OCI-LY3 (cell line): Measurements from ENCODE around the gene ACIN1.

Experiments used
- H2AFZ ChIP-seq: fragments of 200-600, 300-600 bp; shearing (Covaris generic); 2 replicates; pipeline ENCODE4 v1.6.0; 2014; ENCODE audit warnings: antibody characterized with exemption, low read depth, low read length
- H3K27ac ChIP-seq: fragments of 200-600, 300-600 bp; sonication (generic); 2 replicates; pipeline ENCODE4 v1.5.1; 2014; ENCODE audit warnings: mild to moderate bottlenecking, low read length, moderate library complexity, mixed read lengths
- H3K27me3 ChIP-seq: fragments of 200-600, 300-600 bp; sonication (generic); 2 replicates; pipeline ENCODE4 v1.6.1; 2014; ENCODE audit warnings: low read depth, low read length, mixed read lengths
- H3K36me3 ChIP-seq: fragments of 200-600, 300-600 bp; sonication (generic); replicated peaks from 2 replicates; pipeline ENCODE3; 2014; ENCODE audit warnings: low read depth, low read length, mixed read lengths
- H3K4me1 ChIP-seq: fragments of 300-600, 200-600 bp; sonication (generic); 2 replicates; pipeline ENCODE4 v1.6.1; 2014; ENCODE audit warnings: low read length, mixed read lengths
- H3K4me2 ChIP-seq: fragments of 200-600, 300-600 bp; sonication (generic); 2 replicates; pipeline ENCODE4 v1.6.1; 2014; ENCODE audit warnings: low read length, mixed read lengths
- H3K4me3 ChIP-seq: fragments of 300-600, 200-600 bp; sonication (generic); 2 replicates; pipeline ENCODE4 v1.5.1; 2014; ENCODE audit warnings: antibody characterized with exemption, mild to moderate bottlenecking, low read length, moderate library complexity
- H3K79me2 ChIP-seq: fragments of 300-600, 200-600 bp; shearing (Covaris generic); 2 replicates; pipeline ENCODE4 v1.6.1; 2014; ENCODE audit warnings: mild to moderate bottlenecking, low read length, mixed read lengths
- H3K9ac ChIP-seq: fragments of 300-600, 200-600 bp; shearing (Covaris generic); 2 replicates; pipeline ENCODE4 v1.6.0; 2014; ENCODE audit warnings: mild to moderate bottlenecking, low read length, moderate library complexity
- H3K9me3 ChIP-seq: fragments of 200-600, 300-600 bp; shearing (Covaris generic); 2 replicates; pipeline ENCODE4 v1.6.1; 2014; ENCODE audit warnings: low read length, mixed read lengths; ENCODE audit not compliant: insufficient read depth
- H4K20me1 ChIP-seq: fragments of 200-600, 300-600 bp; sonication (generic); 2 replicates; pipeline ENCODE4 v1.6.1; 2016; ENCODE audit warnings: low read length, mixed read lengths; ENCODE audit not compliant: insufficient read depth
- CTCF ChIP-seq: fragments of 200-600, 300-600 bp; sonication (generic); IDR thresholded peaks from 2 replicates; pipeline ENCODE4 v1.5.1; 2014; ENCODE audit warnings: antibody characterized with exemption, low read length, low read depth
- EZH2phosphoT487 ChIP-seq: fragments of 200-600 bp; shearing (Covaris generic); IDR thresholded peaks from 2 replicates; pipeline ENCODE4 v1.6.1; 2018; ENCODE audit warnings: antibody characterized with exemption, mixed run types, low read depth

Gene ACIN1

GRCh38 chr14:23033801-23034497 lies 61.0 kb downstream of the ACIN1 start:
- Histone ChIP-seq H3K27ac (peak overlapping the region; percentile 86), H3K4me3 (peak overlapping the region; percentile 88), H3K4me1 (peaks cover 14% of the 10 kb centered on the region), H3K79me2 (peaks cover 38% of the 10 kb centered on the region), H3K36me3 (peaks cover 28% of the 10 kb centered on the region), H2AFZ (0 out of 2 replicates have a peak overlapping the region, but pooled peaks have one; percentile 48), H3K9ac (peak overlapping the region; percentile 90), H3K9me3 (no peaks in the 10 kb centered on the region), H4K20me1 (no peaks in the 10 kb centered on the region), H3K27me3 (no peaks in the 10 kb centered on the region), H3K4me2 (peak overlapping the region; percentile 63)
- TF ChIP-seq CTCF (no peak), EZH2phosphoT487 (no peak)

- TF ChIP-seq CTCF, result no peak
- no peak for TF ChIP-seq EZH2phosphoT487
- Histone ChIP-seq H3K36me3 (peaks cover 32% of the 10 kb centered on the region), H3K79me2 (peaks cover 43% of the 10 kb centered on the region), H3K9me3 (no peaks in the 10 kb centered on the region), H3K4me3 (peak overlapping the region; percentile 88), H3K4me1 (peaks cover 14% of the 10 kb centered on the region), H4K20me1 (no peaks in the 10 kb centered on the region), H3K9ac (no peak overlapping the region), H3K27me3 (no peaks in the 10 kb centered on the region), H3K4me2 (peak overlapping the region; percentile 63), H2AFZ (no peak overlapping the region), H3K27ac (no peak overlapping the region)
Measured at GRCh38 chr14:23033251-23033727, 61.6 kb downstream of the ACIN1 start.

DNA sequence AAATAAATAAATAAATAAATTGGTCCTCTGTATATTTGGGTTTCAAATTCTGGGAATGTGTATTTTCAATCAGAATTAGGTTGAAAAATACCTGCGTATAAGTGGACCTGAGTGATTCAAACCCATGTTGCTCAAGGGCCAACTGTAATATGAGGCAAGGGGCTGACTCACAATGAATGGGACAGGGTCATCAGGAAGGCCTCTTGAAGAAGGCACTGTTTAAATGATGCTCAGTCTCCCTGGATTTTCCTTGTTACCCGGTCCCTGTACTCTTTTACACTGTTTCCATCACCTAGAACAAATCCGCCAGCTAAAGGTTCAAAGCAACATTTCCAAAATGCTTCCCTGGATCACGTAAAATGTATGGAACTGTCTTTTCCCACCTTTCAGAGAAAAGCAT lies 64.0 kb downstream of the ACIN1 start:
- Histone ChIP-seq H3K27ac (no peak overlapping the region), H3K4me1 (peaks cover 14% of the 10 kb centered on the region), H3K4me2 (no peak overlapping the region), H3K9ac (no peak overlapping the region), H3K36me3 (peaks cover 42% of the 10 kb centered on the region), H4K20me1 (no peaks in the 10 kb centered on the region), H3K27me3 (no peaks in the 10 kb centered on the region), H2AFZ (no peak overlapping the region), H3K79me2 (peaks cover 46% of the 10 kb centered on the region), H3K9me3 (no peaks in the 10 kb centered on the region), H3K4me3 (no peak overlapping the region)
- TF ChIP-seq CTCF, result no peak
- no peak for TF ChIP-seq EZH2phosphoT487

DNA sequence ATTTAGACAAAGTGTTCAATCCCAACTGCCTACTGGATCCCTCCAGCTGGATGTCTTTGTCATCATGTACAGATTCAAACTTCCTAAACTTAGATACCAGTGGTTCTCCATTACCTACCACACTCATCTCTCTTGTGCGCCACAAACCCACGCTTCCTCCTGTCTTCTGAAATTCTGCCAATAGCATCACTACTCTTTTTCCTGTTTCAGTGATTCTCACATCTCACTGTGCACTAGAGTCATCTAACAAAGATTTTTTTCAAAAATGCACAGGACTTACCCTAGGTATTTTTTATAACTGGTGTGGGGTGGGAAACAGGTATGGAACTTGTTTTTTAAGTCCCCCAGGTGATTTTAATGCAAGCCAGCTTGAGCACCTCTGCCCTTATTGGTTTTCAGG lies 66.1 kb downstream of the ACIN1 start:
- H3K27me3 ChIP-seq, result no peaks in the 10 kb centered on the region
- no peaks in the 10 kb centered on the region for H3K9me3 ChIP-seq
- no peak overlapping the region for H3K27ac ChIP-seq
- H3K36me3 ChIP-seq, result peaks cover 59% of the 10 kb centered on the region
- H3K4me1 ChIP-seq, result peaks cover 6% of the 10 kb centered on the region
- H3K79me2 ChIP-seq, result peaks cover 37% of the 10 kb centered on the region
- H3K4me3 ChIP-seq, result no peak overlapping the region
- TF ChIP-seq EZH2phosphoT487 (no peak), CTCF (no peak)
- no peaks in the 10 kb centered on the region for H4K20me1 ChIP-seq
- no peak overlapping the region for H2AFZ ChIP-seq
- H3K4me2 ChIP-seq, result no peak overlapping the region
- H3K9ac ChIP-seq, result no peak overlapping the region
